Lower leg skin (tissue), 4 donors: Measurements from ENCODE around the gene DKKL1. TPM values are rescaled to one million over a fixed set of nuclear protein-coding genes. Genes with fewer than 3 reads are reported as not detected.

Experiments used
- DNase-seq, 2 donors: peaks; one replicate each; pipeline ENCODE4 v3.0.0-alpha.2; 2019; ENCODE audit warnings: low spot score in 2 of 2
- H3K4me3 ChIP-seq: fragments of 200-600 bp; sonication (generic); 2 replicates; pipeline ENCODE4 v1.5.1; 2017; ENCODE audit warnings: mild to moderate bottlenecking, low read depth; ENCODE audit not compliant: poor library complexity, severe bottlenecking
- POLR2A ChIP-seq, 2 donors: fragments of 450-650 bp; IDR thresholded peaks; one replicate each; pipeline ENCODE4 v1.6.1; 2016 to 2017; ENCODE audit warnings: antibody characterized with exemption in 2 of 2, mild to moderate bottlenecking in 1 of 2, moderate library complexity in 1 of 2
- WGBS, 2 donors: methylation state at CpG; one replicate each; pipeline ENCODE4 v1.1.5; 2018; 5-methylcytosine and 5-hydroxymethylcytosine counted together
- intact Hi-C: fragments of 100-400 bp; cut with DNase I; formaldehyde crosslinking; loops from one replicate; pipeline ENCODE4 v1.15.0; 2023; ENCODE audit warnings: low total_unique reads
- total RNA-seq, 4 donors: library from RNA; depleted of rRNA; stranded (reverse); fragments of >200 nt; gene quantifications; one replicate each; pipeline ENCODE4 v1.1.0, GENCODE V29; 2016
- TF ChIP-seq, protein P1 (sequence below), 3 donors: fragments of 450-650 bp; IDR thresholded peaks; one replicate each; pipeline ENCODE4 v1.5.1; 2016; ENCODE audit warnings: antibody characterized with exemption in 3 of 3, mild to moderate bottlenecking in 3 of 3, moderate library complexity in 2 of 3

The DKKL1 gene
- total RNA-seq, 4 donors from 2014 or later, result 3.0 TPM; not detected in 3

DNA sequence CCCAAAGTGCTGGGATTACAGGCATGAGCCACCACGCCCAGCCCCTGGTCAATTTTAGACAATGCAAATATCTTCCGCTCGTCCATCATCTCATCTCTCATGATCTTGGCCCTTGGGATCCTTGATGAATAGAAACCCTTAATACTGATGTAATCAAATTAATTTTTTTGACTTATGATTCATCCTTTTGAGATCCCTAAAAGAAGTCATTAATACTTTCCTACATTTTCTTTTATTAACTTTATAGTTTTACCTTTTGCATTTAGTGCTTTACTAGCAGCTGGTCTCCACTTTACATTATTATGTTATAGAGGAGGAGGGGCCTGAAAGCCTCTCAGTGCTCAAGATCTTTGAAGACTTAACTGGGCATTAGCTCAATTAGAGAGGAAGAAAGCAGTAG is 16.7 kb downstream of the DKKL1 start:
- no peak for DNase-seq
- 93 to 98% methylated on average over 3 of the region's 3 CpGs for WGBS, 2 donors
- H3K4me3 ChIP-seq, result no peak overlapping the region
- no peak for TF ChIP-seq POLR2A (IDR thresholded peaks at IDR 0.05)
- TF ChIP-seq, protein P1, sequence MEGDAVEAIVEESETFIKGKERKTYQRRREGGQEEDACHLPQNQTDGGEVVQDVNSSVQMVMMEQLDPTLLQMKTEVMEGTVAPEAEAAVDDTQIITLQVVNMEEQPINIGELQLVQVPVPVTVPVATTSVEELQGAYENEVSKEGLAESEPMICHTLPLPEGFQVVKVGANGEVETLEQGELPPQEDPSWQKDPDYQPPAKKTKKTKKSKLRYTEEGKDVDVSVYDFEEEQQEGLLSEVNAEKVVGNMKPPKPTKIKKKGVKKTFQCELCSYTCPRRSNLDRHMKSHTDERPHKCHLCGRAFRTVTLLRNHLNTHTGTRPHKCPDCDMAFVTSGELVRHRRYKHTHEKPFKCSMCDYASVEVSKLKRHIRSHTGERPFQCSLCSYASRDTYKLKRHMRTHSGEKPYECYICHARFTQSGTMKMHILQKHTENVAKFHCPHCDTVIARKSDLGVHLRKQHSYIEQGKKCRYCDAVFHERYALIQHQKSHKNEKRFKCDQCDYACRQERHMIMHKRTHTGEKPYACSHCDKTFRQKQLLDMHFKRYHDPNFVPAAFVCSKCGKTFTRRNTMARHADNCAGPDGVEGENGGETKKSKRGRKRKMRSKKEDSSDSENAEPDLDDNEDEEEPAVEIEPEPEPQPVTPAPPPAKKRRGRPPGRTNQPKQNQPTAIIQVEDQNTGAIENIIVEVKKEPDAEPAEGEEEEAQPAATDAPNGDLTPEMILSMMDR (IDR thresholded peaks at IDR 0.05), result no peak
- intact Hi-C loops, result no loop called here

DNA sequence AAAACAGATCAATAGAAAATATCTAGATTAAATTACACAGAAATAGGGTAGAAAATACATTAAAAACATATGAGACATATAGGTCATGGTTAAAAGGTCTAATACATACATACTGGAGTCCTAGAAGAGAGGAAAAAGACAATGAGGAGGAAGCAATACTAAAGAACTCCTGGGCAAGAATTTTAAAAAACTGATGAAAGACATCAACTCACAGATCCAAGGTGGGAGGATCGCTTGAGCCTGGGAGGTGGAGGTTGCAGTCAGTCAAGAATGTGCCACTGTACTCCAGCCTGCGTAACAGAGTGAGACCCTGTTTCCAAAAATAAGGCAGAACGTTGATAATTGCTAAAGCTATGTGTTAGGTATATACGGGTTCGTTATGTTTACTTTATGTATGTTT is 19.0 kb downstream of the DKKL1 start:
- no peak for TF ChIP-seq POLR2A (IDR thresholded peaks at IDR 0.05)
- TF ChIP-seq, protein P1 (IDR thresholded peaks at IDR 0.05), result no peak
- no peak for DNase-seq
- intact Hi-C loops, result no loop called here
- no peak overlapping the region for H3K4me3 ChIP-seq
- 95 to 97% methylated on average over 5 of the region's 5 CpGs for WGBS, 2 donors

DNA sequence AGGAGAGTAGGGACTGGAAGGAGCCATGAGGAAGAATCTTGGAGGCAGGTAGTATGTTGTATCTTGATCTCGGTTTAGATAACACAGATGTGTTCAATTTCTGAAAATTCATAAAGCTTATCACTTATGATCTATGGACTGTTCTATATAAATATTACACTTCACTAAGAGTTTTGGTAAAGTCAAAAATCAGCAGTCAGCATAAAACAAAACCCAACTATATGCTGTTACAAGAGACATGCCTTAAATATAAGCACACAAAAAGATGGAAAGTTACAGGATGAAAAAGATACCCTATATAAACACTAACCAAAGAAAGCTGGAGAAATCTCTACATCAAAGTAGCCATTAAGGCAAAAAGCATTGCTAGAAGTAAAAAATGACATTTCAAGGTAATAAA is 19.9 kb downstream of the DKKL1 start:
- no peak for DNase-seq
- TF ChIP-seq, protein P1 (IDR thresholded peaks at IDR 0.05), result no peak
- no peak for TF ChIP-seq POLR2A (IDR thresholded peaks at IDR 0.05)

GRCh38 chr19:49387936-49388372 is 24.3 kb downstream of the DKKL1 start, which contains the start of gene KASH5:
KASH5 (plus strand) TSS chr19:49388249; CDS start chr19:49390884, 2,635 bp downstream.
- intact Hi-C loops, result no loop called here
- no peak within 1 kb of the TSS for H3K4me3 ChIP-seq
- DNase-seq, result peak; percentile 55 to 90
- WGBS, 2 donors, result 53 to 57% methylated on average over 38 to 40 of the region's 40 CpGs
- TF ChIP-seq POLR2A (IDR thresholded peaks at IDR 0.05), result no peak
- TF ChIP-seq, protein P1 (IDR thresholded peaks at IDR 0.05), result no peak

More for the DNA sequence above, 19.9 kb downstream of the DKKL1 start:
- 43 to 81% methylated on average over 1 of the region's 1 CpG for WGBS, 2 donors
- intact Hi-C loops, result no loop called here
- no peak overlapping the region for H3K4me3 ChIP-seq

DNA sequence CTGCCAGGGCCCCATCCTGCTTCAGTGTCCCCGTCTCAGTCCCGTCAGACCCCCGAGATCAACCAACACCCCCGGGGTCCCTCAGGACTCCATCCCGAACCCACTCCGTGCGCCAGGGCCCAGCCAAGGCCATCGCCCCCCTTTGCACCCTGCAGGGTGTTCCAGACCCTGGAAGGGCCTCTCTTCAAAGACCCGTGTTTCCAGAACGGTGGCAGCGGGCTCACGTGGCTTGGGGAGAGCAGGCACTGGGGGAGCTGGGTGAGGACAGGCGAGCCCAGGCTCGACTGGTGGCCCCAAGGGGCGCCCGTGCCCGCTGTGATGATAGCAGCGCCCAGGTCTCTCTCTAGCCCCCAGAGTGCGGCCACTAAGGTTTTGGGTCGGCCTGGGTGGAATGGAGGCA is 25.7 kb downstream of the DKKL1 start:
- DNase-seq, result no peak
- intact Hi-C loops, result no loop called here
- 76 to 77% methylated on average over 19 to 20 of the region's 20 CpGs for WGBS, 2 donors
- no peak for TF ChIP-seq POLR2A (IDR thresholded peaks at IDR 0.05)
- TF ChIP-seq, protein P1 (IDR thresholded peaks at IDR 0.05), result no peak
- no peak overlapping the region for H3K4me3 ChIP-seq
